ENCODE data around the gene GLI3.

Gene GLI3

DNA sequence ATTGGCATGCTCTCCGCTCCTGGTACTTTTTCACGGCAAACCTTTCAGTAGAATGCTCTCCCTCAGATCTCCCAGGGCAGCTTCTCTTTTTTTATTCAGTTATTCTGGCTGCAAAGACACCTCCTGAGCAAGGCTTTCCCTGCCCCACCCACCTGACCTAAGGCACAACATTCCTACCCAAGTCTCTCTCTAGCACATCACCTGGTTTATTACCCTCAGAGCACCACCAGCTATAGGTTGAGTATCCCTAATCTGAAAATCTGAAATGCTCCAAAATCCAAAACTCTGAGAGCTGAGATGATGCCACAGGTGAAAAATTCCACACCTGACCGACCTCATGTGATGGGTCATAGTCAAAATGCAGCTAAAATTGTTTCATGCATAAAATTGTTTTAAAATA lies 99.6 kb downstream of the GLI3 start:
- no peak for DNase-seq

DNA sequence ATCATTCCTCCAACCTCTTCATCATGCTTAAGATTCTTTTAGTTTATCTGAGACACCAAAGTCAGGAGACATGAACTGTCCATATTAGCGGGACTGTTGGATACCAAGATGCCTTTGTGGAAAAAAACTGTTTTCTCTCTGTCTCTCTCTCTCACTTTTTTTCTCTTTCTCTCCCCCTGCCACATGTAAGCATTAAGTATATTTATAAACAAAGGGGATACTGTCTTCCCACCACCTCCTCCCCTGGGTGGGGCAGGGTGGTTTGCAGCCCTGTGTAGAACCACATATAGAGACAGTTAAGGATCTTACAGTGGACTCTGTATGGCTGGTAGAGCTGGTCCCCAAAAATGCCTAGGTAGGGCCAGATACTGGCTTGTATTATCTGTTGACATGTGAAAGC lies 101.3 kb downstream of the GLI3 start:
- DNase-seq: no peak

DNA sequence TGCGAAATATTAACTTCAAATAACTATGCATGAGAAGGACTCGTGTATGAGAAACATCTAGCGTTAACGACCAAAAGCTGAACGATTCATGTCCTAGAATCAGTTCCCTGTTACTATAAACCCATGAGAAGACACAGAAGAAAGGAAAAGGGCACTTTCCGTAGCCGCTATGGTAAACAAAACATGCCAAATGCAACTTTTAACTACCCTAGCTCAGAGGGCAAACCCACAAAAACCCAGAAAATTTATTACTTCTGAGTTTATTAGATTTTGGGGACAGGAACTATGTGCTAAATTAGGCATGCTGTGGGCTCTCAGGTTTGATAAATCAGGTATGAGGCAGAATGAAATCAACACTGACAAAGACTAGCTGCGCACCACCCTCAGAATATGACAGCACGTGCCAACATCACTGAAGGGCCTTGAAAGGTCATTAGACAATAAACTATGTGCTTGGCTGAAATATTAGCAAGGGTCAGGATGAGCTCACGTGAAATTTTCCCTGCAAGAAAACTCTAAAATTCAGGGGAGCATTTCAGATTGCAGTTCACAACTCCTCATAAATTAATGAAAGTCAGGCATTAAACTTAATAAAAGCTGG lies 102.6 kb downstream of the GLI3 start:
- DNase-seq: no peak

DNA sequence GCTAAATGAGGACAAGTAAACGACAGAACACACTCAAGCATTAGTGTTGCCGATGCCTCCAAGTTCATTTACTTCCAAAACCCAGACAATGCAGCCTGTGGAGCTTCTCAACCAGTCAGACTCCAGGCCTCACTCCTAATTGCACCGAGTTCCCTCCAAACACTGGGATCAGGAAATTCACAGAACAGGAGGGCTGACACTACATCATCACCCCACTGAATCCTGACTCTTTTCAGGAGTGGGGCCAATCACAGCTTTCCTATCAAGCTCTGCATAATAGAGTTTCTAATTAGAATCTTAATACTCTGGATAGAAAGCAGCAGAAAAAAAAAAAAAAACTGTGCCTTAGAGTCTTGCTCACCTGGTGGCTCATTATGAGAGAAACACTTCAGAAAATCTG lies 103.7 kb downstream of the GLI3 start:
- no peak for DNase-seq

DNA sequence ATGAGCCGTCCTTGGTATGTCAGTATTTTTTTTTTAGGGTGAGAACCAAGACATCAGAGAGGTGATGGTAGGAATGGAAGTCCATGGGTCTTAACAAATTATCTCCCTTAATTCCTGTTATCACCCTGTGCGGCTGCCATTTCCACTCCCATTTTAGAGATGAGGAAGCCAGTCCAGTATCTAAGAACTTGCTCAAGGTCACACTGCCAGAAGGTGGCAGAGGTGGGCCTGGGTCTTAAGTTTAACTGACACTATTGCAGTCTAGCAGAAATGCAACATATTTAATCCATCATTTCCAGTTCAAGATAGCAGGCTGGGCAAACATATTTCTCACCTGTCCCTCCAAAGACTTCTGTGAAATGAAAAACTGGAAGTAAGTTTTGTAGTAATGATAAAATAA lies 108.3 kb downstream of the GLI3 start:
- no peak for DNase-seq

DNA sequence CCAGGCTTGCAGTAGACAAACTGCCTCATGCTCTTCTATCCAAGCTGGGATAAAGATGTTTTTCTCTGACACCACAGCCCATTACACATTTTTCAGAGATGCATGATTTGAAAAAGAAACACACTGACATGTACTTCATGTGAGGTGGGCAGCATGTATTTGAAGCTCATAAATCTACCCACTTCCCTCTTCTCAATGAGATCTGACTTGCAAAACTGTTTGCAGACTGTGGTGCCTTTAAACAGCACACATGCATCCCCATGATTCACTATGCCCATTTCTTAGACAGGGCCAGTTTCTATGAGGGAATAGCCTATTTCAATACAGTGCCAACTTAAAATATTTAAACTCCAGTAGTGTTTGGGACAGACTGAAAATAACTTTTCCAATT lies 109.8 kb downstream of the GLI3 start:
- no peak for DNase-seq

DNA sequence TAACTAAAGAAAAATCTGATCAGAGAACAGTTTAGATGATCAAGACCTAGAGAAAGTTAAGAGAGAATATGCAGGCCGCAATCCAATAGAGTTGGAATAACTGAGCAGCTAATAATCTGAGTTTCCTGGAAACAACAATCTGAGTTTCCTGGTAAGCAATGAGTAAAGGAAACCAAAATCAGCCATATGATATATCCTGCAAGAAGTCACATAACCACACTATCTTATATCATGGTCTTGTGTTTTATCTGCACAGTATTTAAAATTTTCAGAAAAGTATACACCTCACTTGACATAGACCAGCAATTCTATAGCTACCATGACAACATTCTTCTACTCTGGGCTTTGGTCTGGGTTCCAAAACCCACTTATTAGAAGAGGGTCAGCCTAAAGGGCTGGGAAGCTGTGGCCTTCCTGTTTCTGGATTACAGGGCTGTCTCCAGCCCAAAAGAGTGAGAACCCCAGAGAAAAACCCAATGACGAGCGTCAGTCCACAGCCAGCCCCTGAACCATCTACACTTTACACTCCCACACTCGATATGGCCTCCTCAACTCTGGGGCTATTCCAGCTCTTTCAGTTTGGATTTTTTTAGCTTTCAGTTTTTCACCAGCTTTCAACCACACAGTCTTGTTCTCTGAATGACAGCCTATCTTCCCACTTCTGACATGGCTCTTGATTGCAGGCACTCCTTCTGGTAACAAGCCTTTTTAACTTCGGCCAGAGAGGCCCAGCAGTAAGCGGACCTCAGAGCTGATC lies 110.4 kb downstream of the GLI3 start:
- no peak for DNase-seq

DNA sequence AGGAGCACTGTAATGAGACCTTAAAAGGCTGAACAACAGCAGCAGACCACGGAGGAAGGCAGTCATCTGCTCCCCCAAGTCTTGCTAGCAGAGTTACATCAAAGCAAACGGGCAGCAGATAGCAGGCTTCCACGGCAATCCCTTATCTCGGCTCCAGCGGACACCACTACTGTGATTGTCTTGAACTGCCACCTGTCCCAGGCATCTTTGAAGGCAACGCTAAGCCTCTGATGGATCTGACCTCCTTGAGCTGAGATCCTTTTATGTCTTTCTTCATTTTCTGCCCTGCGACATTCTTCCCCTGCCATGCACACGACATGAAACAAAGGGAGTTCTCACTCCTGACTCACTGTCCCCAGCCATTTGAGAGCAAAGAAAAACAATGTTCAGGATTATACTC lies 111.7 kb downstream of the GLI3 start:
- no peak for DNase-seq

DNA sequence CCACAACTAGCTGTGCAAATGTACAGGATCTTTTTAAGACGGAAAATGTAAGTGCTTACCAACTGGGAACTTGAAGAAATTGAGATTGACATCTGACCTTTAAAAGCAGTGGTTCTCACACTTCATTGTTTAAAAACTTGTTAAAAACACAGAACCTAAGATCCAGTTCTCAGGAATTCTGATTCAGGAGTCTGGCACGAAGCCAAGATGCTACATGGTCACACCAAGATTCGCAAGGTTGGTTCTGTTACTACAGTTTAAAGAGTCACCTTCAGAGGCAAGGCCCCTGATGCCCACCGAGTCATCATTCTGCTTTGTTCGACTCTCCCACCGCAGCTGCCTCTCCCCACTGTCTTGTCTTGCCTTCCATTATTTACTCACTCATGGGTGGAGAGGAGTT lies 113.3 kb downstream of the GLI3 start:
- no peak for DNase-seq

DNA sequence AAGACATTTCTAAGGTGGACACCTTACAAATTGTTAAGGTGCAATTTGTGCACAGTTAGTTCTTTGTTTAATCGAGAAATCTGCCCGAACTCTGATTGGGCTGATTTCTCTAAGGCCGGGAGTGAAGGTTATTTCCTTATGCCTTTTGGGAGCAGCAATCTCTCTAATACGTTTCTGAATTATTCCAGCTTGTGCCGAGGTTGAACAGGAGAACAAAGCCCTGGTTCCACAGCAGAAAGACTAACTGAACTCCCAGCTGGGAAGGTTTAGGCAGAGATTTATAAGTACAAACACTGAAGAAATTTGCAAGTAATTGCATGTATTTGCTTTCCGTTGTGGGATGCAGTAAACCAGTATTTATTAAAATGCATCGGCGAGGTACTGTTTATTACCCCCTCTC lies 116.8 kb downstream of the GLI3 start:
- no peak for DNase-seq

DNA sequence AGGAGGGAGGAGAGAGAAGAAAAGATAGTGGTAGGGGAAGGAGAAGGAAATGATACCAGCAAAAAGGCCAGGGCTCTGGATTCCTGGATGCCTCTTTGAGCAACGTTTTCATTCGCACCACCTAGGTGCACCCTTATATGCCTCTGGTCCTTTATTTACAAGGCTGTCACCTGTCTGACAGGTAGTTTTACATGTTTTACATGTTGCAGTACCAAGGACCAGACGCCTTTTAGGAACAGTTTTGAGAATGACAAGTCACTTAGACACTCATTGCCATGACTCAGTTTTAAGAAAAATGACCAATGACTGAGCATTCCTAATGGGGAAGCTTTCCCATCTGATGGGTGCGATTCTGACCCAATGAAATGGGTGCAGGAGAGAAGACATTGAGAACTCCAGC lies 119.8 kb downstream of the GLI3 start:
- DNase-seq: no peak

DNA sequence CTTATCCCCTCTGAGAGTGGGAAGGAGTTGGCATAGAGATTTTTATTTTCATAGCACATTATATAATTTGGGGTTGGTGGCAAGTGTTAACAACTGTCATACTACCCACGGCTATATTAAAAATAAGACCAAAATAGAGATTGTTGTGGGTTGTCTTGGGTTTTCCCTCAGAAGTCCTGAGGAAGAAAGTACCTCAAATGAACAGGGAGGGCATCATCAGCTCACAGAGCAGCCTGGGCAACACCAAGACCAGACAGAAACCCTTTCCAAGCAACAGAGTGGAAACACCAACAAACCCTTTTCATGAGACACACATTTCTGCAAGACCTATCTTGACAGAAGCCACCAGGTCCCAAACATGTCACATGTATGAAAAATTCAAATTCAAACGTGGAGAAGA lies 121.2 kb downstream of the GLI3 start:
- no peak for DNase-seq

DNA sequence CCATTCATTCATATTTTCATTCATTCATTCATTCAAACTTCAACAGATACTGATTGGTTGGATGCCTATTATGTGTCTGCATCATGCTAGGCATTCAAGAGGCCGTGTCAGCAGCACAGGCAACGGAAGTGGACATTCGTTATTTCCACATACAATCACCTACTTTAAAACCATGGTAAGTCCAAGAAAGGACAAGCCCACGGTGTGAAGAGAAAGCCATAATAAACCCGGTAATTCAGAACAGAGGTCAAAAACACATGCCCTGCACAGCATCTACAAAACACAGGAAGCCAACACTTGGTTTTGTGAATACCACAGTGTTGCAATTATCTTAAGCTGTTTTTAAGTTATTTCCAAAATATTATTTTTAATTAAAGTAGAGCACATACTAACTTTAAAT lies 126.7 kb downstream of the GLI3 start:
- DNase-seq: no peak

DNA sequence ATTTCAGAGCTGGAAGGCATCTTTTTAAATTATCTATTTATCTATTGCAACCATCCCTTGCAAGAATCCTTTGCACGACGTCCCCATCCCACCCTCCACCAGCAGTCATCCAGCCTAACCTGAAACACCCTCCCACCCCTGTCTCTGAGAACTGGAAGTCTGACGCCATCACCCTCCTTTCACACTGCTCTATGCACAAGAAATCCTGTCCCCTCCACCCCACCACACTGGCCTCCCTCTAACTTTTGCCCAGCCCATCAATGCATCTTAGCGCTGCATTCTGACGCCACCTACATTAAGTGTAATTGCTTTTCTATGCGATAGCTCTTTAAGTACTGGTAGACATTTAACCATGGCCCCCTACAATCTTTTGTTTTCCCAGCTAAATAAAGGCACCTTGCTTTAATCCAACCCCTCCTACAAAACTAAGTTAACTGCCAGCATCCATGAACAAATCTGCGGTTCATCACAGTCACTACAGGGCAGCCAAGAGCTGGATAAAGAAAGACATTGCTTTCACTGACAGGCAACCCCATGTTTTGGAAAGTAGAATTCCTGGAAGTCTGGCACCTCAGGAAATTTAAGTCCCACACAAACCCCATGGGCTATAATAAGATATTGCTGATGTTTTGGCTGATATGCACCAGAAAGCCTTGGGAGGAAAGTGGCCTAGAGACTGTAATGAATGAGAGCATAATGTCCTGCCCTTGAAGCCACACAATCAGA lies 128.0 kb downstream of the GLI3 start:
- no peak for DNase-seq

DNA sequence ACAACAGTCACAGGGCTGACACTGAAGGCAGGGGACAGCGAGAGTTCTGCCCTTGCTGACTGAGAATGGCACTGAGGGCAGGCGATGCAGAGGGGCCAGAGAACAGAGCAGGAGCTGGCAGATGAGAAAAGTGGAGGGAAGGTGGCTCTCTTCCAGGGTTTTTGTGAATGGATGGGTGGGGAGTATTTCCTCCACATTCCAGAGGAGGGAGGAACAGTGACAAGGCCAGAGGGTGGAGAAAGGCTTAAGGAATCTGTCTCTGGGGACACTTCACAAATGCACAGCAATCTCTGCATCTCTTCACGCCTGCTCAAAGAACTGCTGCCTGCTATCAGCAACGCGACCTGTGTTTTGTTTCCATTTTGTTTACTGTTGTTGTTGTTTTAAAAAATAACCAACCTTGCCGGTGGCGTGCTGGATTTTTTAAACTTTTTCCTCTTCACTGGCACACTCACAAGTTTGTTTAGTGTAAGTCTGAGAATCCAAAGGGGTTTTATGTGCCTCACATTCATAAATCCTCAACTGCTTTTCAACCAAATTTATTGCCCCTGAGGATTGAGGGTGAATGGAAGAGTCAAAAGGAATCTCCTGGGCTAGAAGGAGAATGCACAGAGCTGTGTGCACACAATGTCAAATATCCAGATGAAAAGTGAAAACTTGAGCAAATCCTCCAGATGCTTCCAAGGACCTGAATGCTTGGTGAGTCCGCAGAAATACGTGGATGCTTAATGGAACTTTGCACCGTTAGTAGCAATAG lies 129.3 kb downstream of the GLI3 start:
- no peak for DNase-seq

DNA sequence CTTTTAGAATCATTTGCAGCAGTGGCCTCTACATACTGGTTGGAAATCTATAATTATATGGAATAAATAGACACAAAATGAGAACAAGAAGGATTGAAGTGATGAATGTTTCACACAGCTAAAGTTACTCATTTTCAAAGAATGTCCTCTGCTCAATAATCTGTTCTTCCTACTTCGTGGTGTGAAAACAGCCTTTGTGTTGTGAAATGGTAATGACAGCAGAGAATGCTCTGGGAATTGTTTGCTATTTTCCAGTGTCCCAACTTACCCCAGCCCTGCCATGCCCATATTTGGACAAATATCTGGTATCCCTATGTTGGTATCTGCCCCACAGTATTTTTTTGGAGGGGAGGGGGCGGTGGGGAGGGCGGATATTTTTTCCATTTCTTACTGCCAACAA lies 130.4 kb downstream of the GLI3 start:
- DNase-seq: no peak

DNA sequence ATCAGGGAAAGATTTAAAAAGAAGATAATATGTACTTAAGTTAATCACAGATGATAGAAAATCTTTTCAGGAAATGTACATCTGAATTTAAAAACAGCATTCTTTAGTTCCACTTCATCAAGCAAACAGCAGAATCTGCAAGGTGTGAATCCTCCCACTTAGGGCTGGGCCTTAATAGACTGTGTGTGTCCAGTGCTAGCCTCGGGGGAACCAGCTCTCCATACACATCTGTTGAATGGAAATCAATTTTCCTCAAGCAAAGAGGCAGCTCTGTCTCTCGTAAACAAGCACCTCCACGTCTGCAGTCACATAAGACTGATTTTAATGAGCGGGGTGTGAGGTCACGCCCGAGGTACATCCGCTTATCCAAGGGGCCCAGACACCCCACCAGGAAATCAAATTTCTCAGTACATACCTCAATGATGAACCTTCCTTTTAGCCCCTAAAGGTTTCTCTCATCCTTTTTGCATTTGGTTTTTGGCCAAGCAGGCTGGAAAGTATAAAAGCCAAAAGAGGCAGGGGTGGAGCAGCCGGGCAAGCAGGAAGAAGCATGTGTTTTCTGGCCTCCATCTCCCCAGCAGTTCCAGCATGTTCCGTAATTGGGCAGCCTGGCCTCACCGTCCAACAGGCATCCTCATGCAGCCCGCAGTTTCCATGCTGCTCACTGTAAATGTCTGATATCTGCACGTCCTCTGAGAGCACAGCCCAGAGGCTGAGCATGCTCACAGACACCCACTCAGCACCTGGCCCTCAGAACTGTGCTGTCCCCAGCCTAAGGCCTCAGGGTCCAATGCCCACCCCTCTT lies 131.3 kb downstream of the GLI3 start:
- DNase-seq: no peak

DNA sequence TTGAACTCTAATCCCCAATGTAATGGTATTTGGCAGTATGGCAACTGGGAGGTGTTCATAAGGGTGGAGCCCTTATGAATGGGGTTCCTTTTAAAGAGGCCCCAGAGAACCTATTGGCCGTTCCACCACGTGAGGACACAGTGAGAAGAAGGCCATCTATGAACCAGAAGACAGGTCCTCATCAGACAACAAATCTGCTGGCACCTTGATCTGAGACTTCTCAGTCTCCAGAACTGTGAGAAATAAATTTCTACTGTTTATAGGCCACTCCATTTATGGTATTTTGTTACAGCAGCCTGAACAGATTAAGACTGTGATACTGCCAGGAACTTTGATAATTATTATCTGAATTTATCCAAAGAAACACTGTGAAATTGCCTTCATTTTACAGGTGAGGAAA lies 132.3 kb downstream of the GLI3 start:
- DNase-seq: no peak

DNA sequence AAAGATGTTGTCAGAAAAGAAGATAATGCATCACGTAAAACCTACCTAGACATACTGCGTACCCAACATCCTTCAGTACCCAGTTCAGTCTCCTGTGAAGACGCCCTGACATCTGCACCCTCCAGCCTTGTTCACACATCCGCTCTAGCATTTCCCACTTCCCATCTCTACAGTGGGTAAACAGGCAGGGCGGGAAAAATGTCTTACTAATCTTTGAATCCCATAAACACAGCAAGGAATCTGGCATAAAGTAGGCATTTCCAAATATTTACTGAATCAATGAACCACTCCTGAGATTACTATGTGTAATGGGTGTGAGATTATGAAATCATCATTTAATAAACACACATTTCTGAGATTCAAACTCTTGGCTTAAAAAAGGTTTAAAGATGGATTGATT lies 132.8 kb downstream of the GLI3 start:
- no peak for DNase-seq

DNA sequence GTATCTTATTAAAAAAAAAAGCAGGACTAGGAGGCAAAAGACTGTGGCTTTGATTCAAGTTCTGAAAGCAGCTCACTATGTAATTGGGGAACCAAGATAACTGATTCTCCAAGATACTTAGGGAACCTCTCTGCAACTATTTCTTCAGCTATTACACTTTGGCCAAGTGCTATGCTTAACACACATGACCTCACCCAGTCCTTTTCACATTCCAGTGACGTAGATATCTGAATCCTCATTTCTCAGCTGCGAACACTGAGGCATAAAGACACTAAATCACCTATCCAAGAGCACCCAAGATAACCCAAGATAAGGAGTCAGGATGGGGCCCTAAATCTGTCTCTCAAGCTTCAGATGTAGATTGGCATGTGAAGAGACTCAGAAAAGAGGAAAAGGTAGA lies 133.6 kb downstream of the GLI3 start:
- DNase-seq: no peak

DNA sequence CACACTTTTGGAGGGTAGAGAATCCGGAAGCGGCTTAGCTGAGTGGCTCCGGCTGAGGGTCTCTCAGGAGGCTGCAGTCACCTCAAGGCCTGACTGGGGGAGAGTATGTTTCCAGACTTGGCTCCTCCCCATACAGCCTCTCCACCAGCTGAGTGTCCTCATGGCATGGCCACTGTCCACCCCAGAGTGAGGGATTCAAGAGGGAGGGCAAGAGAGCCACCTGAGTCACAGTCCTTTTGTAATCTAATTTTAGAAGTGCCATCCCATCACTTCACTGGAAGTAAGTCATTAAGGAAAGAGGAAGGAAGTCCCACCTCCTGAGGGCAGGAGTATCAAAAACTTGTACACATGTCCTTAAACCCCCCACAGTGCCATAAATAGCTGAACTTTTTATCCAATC lies 134.0 kb downstream of the GLI3 start:
- DNase-seq: no peak

DNA sequence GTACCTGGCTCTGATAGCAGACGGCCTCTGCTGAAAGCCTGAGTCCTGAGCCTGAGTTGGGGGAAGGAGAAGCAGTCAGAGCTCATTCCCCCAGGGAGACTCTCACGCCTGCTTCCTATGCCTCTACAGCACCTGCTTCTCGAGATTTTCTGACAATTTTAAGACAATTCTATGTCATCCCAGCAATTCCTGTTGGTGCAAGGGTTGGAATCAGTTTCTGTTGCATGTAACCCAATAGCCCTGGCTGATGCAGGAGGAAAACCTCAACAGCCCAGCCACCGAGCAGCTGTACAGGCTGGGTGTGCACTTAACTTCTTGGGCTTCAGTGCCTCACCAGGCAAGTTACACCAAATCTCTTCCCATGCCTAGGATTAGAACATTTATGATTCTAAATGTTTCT lies 134.7 kb downstream of the GLI3 start:
- no peak for DNase-seq

DNA sequence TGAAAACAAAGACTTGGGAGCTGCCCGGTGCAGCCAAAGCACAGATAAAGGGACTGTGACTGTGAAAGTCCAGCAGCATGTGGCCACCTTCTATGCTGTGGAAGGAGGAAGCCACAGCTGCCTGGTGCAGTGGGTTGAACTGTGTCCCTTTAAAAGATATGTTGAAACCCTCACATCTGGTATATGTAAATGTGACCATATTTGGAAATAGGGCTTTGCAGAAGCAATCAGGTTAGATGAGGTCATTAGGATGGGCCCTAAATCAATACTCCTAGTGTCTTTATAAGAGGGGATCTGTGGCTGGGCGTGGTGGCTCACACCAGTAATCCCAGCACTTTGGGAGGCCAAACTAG lies 136.9 kb downstream of the GLI3 start:
- DNase-seq: no peak

Data from stimulated activated CD8-positive, alpha-beta memory T cell treated with anti-CD3 and anti-CD28 coated beads, Interleukin-4, amount 100 ng/mL, for 48 hours (primary cell).